Measurements from ENCODE around the gene FRMD1. TPM values are rescaled to one million over a fixed set of nuclear protein-coding genes. Genes with fewer than 3 reads are reported as not detected.

Gene FRMD1
- total and polyA plus RNA-seq, 10 of the 15 experiments (the other 5 are each of a cell fraction or from before 2014, with no cell fraction given), result not detected

GRCh38 chr6:168040856-168041496 lies 38.0 kb downstream of the FRMD1 start:
- no peak overlapping the region for H3K4me3 ChIP-seq
- ChIA-PET RAD21 (ENCODE audit: unreplicated experiment) (no interaction called here), CTCF (no interaction called here), POLR2A (no interaction called here), SMC1A (ENCODE audit: uncharacterized antibody, unreplicated experiment) (no interaction called here)
- no TSS peak for BruUV-seq (replicated peaks)
- H3K36me3 ChIP-seq (ENCODE audit: control insufficient read depth in 2 of 2, insufficient read depth in 2 of 2, low read length in 1 of 2), result no peaks in the 10 kb centered on the region
- intact Hi-C loops (cut with micrococcal nuclease; ENCODE audit: unreplicated experiment), result no loop called here
- H3K9me3 ChIP-seq (replicated peaks; ENCODE audit: control insufficient read depth, insufficient read depth, low read length), result no peaks in the 10 kb centered on the region; the same call in 2 of the 3 replicates
- no peak for ATAC-seq
- TF ChIP-seq NRF1 (conservative IDR thresholded peaks at IDR 0.05; ENCODE audit: low read depth, low read length), result no peak
- TF ChIP-seq CUX1 (IDR thresholded peaks at IDR 0.05; ENCODE audit: insufficient replicate concordance, low read depth, low read length), result no peak
- TF ChIP-seq MTA2 (IDR thresholded peaks at IDR 0.05; ENCODE audit: low read depth), result no peak
- TF ChIP-seq GABPA (IDR thresholded peaks at IDR 0.05; ENCODE audit: low read depth), result no peak
- no peak for TF ChIP-seq ZBTB4 (CRISPR knock-in tag; IDR thresholded peaks at IDR 0.05)
- TF ChIP-seq HDGF (IDR thresholded peaks at IDR 0.05), result no peak
- no peak for TF ChIP-seq JUNB (IDR thresholded peaks at IDR 0.05)
- no peak for TF ChIP-seq BHLHE40 (IDR thresholded peaks at IDR 0.05; ENCODE audit: borderline replicate concordance in 1 of 2, low read depth in 2 of 2, low read length in 1 of 2)
- no peak for FAIRE-seq
- no peaks in the 10 kb centered on the region for H3K27me3 ChIP-seq (replicated peaks in 1 of 2; ENCODE audit: control insufficient read depth in 2 of 2, insufficient read depth in 2 of 2, low read length in 1 of 2)
- in situ Hi-C loops (cut with MboI), result no loop called here
- H4K20me1 ChIP-seq (ENCODE audit: control insufficient read depth, insufficient read depth), result no peaks in the 10 kb centered on the region
- DNase-seq (ENCODE audit: low read depth, low spot score), result no peak
- H3K4me1 ChIP-seq (ENCODE audit: control insufficient read depth, insufficient read depth, low read length), result no peaks in the 10 kb centered on the region
- H3K9ac ChIP-seq (ENCODE audit: control insufficient read depth, insufficient read depth, low read length), result no peak overlapping the region
- WGBS (ENCODE audit: insufficient coverage, insufficient replicate concordance, low lambda C conversion rate, missing lambda C conversion rate), result 55% methylated on average over 12 of the region's 15 CpGs
- no peak overlapping the region for H2AFZ ChIP-seq (ENCODE audit: control insufficient read depth, low read depth, low read length)
- H3K79me2 ChIP-seq (ENCODE audit: control insufficient read depth, insufficient read depth, low read length), result no peaks in the 10 kb centered on the region
- no peak overlapping the region for H3K27ac ChIP-seq (ENCODE audit: control insufficient read depth, insufficient read depth)
- no peak overlapping the region for H3K4me2 ChIP-seq (ENCODE audit: control insufficient read depth, insufficient read depth)
